Measurements from ENCODE around the gene JMJD1C.

Gene JMJD1C

GRCh38 chr10:63273577-63273976, 192.2 kb downstream of the JMJD1C start:
- Mint-ChIP-seq H3K27ac (peak overlapping the region; percentile 90), H3K4me1 (ENCODE audit: low read depth) (peaks cover 40% of the 10 kb centered on the region), H3K36me3 (ENCODE audit: low read depth) (peaks cover 2% of the 10 kb centered on the region), H3K4me3 (no peak overlapping the region), H3K9me3 (no peaks in the 10 kb centered on the region), H3K27me3 (no peaks in the 10 kb centered on the region)
- DNase-seq, result no peak

GRCh38 chr10:63268798-63269503, 196.8 kb downstream of the JMJD1C start:
- peak; percentile 74 for DNase-seq
- Mint-ChIP-seq H3K36me3 (ENCODE audit: low read depth) (peaks cover 24% of the 10 kb centered on the region), H3K27me3 (no peaks in the 10 kb centered on the region), H3K9me3 (no peaks in the 10 kb centered on the region), H3K4me3 (peak overlapping the region; percentile 95), H3K27ac (peak overlapping the region; percentile 100), H3K4me1 (ENCODE audit: low read depth) (peaks cover 30% of the 10 kb centered on the region)

DNA sequence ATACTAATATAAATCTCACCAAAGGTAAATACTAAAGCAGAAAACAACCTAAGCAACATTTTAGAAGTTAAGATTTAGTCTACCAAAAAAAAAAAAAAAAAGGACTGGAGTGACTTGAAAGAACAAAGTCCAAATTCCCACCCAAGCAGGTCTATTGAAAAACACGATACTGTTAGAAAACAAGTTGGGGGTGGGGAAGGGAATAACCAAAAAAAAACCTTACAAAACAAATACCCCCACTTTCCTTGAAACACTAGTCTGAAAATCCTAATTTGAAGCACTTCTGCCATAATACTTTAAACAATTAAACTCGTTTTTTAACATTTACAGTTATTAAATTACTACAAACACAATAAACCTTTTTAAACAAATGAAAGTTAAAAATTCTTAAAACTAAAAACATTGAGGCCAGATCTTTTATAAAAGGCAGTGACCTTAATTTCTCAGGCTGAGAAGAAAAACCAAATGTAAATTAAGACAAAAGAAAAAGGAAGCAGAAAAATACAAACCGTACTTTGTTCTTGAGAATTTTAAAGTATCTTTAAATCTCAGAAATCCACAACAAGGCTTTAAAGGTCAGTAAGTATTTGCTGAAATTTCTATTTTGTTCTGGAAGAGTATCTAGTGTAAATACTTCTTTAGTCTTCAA, 197.5 kb downstream of the JMJD1C start:
- Mint-ChIP-seq H3K36me3 (ENCODE audit: low read depth) (peaks cover 24% of the 10 kb centered on the region), H3K27me3 (no peaks in the 10 kb centered on the region), H3K27ac (peak overlapping the region; percentile 100), H3K4me1 (ENCODE audit: low read depth) (peaks cover 25% of the 10 kb centered on the region), H3K4me3 (peak overlapping the region; percentile 95), H3K9me3 (no peaks in the 10 kb centered on the region)
- no peak for DNase-seq

DNA sequence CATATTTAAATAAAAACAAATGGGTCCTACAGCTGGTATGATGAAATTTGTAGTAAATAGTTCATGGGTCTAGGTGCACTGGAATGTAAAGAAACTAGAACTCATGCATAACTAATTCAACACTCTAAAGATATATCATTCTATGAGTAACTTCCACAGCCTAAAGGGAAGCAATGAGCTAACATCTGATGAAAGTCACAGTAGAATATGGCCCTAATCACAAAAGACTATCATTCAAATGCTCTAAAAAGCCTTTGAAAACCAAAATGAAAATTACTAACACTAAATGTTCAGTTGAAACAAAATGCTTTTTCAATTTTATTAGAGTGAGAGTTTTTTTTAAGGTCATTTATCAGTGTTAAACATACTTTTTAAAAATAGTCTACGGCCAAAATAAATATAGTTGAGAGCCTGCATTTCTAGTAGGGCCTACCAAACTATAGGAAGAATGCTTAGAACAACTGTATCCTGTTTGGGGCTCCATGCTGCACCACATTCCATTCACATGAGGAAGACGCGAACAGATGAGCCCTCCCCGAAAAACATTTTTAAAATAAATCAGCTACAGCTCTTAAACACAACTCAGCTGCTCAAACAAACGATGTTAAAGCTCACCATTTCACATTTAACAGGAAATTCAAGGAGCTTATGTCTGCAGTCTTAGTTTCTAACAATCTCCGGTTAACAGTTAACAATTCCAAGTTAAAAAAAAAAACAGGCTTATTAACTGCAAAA, 198.2 kb downstream of the JMJD1C start:
- H3K27me3 Mint-ChIP-seq, result no peaks in the 10 kb centered on the region
- peaks cover 30% of the 10 kb centered on the region for H3K36me3 Mint-ChIP-seq (ENCODE audit: low read depth)
- H3K27ac Mint-ChIP-seq, result peak overlapping the region; percentile 100
- peak overlapping the region; percentile 95 for H3K4me3 Mint-ChIP-seq
- no peaks in the 10 kb centered on the region for H3K9me3 Mint-ChIP-seq
- DNase-seq, result no peak
- H3K4me1 Mint-ChIP-seq (ENCODE audit: low read depth), result peaks cover 28% of the 10 kb centered on the region

DNA sequence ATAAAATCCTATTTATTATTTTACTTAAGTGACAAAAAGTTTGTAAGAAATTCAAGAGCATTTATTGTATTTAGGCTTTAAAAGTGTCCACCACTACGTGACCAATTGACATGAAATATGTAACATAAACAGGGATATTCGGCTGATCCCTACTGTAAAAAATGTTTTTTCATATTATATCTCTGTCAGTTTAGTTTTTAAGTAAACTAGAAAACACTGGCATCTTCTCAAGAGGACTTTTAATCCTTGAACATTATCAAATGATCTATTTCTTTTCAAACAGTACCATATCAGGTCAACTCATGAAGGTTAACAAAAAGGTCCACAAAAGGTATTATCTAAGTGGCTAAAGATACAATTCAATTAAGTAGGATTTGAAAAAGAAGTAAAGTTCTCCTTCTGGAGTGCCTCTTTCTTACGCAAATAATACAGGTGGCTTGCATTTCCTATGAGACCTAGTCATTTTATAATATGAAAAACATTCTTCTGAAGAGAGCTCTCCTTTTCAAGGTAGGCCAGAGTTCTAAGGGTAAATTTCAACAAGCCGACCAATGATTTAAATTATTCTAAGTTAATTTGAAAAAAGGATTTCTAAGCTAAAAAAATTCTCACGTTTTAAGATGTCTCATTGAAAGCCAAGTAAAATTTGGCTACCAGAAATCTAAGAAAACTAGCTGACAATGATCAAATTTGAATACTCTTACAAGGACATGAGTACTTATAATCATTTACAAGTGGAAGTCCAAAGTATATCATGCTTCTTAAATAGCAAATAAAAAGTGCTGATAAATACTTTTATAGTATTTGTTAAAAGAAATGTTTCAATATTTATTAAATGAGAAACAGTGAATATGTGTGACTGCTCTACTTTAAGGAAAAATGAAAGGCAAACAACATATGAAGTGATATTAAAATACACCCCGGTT, 199.1 kb downstream of the JMJD1C start:
- Mint-ChIP-seq H3K4me1 (ENCODE audit: low read depth) (peaks cover 34% of the 10 kb centered on the region), H3K4me3 (peak overlapping the region; percentile 95), H3K27ac (peak overlapping the region; percentile 100), H3K9me3 (no peaks in the 10 kb centered on the region), H3K36me3 (ENCODE audit: low read depth) (peaks cover 36% of the 10 kb centered on the region), H3K27me3 (no peaks in the 10 kb centered on the region)
- DNase-seq, result no peak

GRCh38 chr10:63265683-63266235, 200.0 kb downstream of the JMJD1C start:
- DNase-seq, result no peak
- Mint-ChIP-seq H3K9me3 (no peaks in the 10 kb centered on the region), H3K27ac (peak overlapping the region; percentile 97), H3K27me3 (no peaks in the 10 kb centered on the region), H3K4me1 (ENCODE audit: low read depth) (peaks cover 40% of the 10 kb centered on the region), H3K36me3 (ENCODE audit: low read depth) (peaks cover 45% of the 10 kb centered on the region), H3K4me3 (peak overlapping the region; percentile 95)

DNA sequence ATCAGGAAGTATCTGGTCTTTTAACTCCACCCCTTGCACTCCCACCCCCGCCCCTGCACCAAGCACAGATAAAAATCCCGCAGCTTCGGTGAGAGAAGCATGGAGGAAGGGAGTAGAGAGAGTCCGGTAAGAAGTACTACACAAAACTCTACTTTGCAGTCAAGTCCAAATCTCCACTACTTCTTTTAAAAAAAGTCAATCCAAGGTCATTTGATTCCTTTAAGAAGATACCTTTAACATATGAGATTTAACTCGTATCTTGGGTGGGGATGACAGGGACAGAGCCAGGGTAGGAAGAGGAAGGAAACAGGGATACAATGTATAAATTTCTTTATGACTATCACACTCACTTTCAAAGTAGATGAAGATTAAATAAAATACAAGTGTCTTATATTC, 200.6 kb downstream of the JMJD1C start:
- Mint-ChIP-seq H3K36me3 (ENCODE audit: low read depth) (peaks cover 49% of the 10 kb centered on the region), H3K9me3 (no peaks in the 10 kb centered on the region), H3K27me3 (no peaks in the 10 kb centered on the region), H3K4me1 (ENCODE audit: low read depth) (peaks cover 37% of the 10 kb centered on the region), H3K4me3 (peak overlapping the region; percentile 95), H3K27ac (peak overlapping the region; percentile 97)
- no peak for DNase-seq

DNA sequence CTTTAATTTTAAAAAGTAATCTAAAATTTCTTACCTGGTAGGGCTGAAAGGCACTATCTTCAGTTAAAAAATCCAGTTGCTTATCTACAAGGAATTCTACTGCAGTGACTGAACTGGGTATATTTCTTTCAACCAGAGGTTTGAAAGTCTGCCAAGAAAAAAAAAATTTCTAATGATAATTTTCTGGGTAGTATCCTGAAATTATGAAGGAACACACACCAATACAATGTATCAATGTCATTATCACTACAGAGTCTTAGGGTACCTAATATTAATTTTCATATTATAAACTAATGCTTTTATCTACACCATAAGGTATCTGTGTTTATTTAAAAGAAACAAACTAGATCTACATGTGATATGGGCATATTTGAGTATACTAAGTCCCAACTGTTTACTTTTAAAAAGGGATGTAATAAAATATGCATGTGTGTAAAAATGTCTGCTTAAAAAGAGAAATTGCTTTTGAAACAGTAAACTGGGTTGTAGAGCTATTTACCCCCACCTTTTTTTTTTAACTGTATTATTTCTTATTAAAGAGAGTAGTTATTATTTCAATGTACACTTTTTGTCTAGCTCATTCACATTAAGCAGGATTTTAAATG, 201.1 kb downstream of the JMJD1C start:
- Mint-ChIP-seq H3K9me3 (no peaks in the 10 kb centered on the region), H3K4me3 (peak overlapping the region; percentile 95), H3K27me3 (no peaks in the 10 kb centered on the region), H3K27ac (peak overlapping the region; percentile 97), H3K36me3 (ENCODE audit: low read depth) (peaks cover 54% of the 10 kb centered on the region), H3K4me1 (ENCODE audit: low read depth) (peaks cover 39% of the 10 kb centered on the region)
- DNase-seq, result no peak

- Mint-ChIP-seq H3K9me3 (no peaks in the 10 kb centered on the region), H3K27ac (peak overlapping the region; percentile 64), H3K36me3 (ENCODE audit: low read depth) (peaks cover 60% of the 10 kb centered on the region), H3K4me1 (ENCODE audit: low read depth) (peaks cover 57% of the 10 kb centered on the region), H3K4me3 (peak overlapping the region; percentile 42), H3K27me3 (no peaks in the 10 kb centered on the region)
- no peak for DNase-seq
These were observed 203.2 kb downstream of the JMJD1C start for GRCh38 chr10:63262430-63263073.

DNA sequence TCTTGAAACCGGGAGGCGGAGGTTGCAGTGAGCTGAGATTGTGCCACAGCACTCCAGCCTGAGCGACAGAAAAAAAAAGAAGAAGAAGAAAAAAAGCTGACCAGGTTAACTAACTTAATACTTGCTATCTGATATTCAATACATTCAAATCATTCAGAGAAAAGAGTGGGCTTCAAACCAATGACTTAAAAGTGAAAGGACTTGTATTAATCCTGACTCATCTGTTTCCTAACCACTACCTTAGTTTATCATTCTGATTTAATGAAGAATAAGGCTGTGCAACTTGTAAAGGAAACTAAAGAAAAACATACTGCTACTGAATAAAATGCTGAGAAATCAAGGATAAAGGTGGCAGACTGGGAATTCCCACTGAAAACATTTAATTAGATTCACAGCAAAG, 204.3 kb downstream of the JMJD1C start:
- H3K27ac Mint-ChIP-seq, result peak overlapping the region; percentile 83

DNA sequence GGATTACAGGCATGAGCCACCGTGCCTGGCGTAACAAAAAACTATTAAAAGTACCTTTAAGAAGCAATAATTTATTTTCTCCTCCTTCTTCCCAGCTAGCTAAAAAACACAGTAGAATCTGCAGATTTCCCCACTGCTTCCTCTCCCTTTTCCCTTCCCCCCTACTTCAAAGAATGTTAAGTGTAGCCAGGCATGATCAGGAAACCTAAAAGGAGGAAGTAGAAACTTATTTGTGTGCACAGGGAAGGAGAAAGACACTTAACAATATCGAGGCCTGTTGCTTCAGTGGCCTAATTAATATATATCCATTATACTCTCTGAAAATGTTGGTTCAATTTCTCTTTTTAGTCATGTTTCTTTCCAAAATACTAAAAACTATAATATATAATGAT, 204.9 kb downstream of the JMJD1C start:
- H3K36me3 Mint-ChIP-seq (ENCODE audit: low read depth), result peaks cover 61% of the 10 kb centered on the region
- H3K4me3 Mint-ChIP-seq, result peak overlapping the region; percentile 51

More for the DNA sequence above, 204.3 kb downstream of the JMJD1C start:
- no peak for DNase-seq
- peaks cover 68% of the 10 kb centered on the region for H3K4me1 Mint-ChIP-seq (ENCODE audit: low read depth)
- H3K27me3 Mint-ChIP-seq, result no peaks in the 10 kb centered on the region
- H3K9me3 Mint-ChIP-seq, result no peaks in the 10 kb centered on the region
- H3K4me3 Mint-ChIP-seq, result peak overlapping the region; percentile 51
- peaks cover 61% of the 10 kb centered on the region for H3K36me3 Mint-ChIP-seq (ENCODE audit: low read depth)

GRCh38 chr10:63260103-63260859, 205.5 kb downstream of the JMJD1C start:
- Mint-ChIP-seq H3K36me3 (ENCODE audit: low read depth) (peaks cover 59% of the 10 kb centered on the region), H3K9me3 (no peaks in the 10 kb centered on the region), H3K27ac (peak overlapping the region; percentile 50), H3K4me3 (no peak overlapping the region), H3K4me1 (ENCODE audit: low read depth) (peaks cover 76% of the 10 kb centered on the region), H3K27me3 (no peaks in the 10 kb centered on the region)
- DNase-seq, result no peak

More for the DNA sequence above, 204.9 kb downstream of the JMJD1C start:
- no peaks in the 10 kb centered on the region for H3K27me3 Mint-ChIP-seq
- DNase-seq, result no peak
- peaks cover 73% of the 10 kb centered on the region for H3K4me1 Mint-ChIP-seq (ENCODE audit: low read depth)
- H3K9me3 Mint-ChIP-seq, result no peaks in the 10 kb centered on the region
- H3K27ac Mint-ChIP-seq, result peak overlapping the region; percentile 75
